Left hindlimb (tissue), 1 donor: ENCODE data around the gene RAB11FIP3.
A peak's percentile ranks its signal among the peaks of the same experiment; 100 is the strongest.
"Not testable (repeated sequence)": the region's sequence is repeated elsewhere in the genome, so short reads cannot be mapped to it uniquely, and the experiment has no call there.

Experiments
- DNase-seq: peaks from one replicate; pipeline ENCODE4 v3.0.0-alpha.2; 2018

Gene RAB11FIP3

DNA sequence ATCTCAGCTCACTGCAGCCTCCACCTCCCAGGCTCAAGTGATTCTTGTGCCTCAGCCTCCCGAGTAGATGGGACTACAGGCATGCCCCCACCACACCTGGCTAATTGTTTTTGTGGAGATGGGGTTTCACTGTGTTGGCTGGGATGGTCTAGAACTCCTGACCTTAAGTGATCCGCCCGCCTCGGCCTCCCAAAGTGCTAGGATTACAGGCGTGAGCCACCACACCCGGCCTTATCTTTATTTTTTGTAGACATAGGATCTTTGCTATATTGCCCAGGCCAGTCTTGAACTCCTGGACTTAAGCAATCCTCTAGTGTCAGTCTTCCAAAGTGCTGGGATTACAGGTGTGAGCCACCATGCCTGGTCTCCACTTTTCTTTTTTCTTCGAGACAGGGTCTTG is 44.0 kb downstream of the RAB11FIP3 start:
- not testable (repeated sequence) for DNase-seq

DNA sequence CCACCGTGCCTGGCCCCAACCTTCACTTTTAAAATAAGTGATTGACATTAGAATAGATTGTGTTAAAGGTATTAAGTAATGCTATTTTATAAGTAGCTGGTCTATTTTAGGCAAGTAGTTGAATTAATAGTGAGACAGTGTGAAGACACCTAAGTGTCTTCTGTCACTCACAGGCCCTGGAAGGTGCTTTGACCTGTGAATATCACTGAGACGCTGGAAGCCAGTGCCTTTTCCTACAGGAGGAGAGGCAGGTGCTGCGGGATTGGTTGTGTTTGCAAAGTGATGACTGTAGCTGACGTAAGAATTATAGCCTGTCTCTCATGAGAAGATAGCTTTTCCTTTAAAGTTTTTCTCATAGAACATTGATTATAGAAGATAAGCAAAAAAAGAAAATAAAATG is 45.0 kb downstream of the RAB11FIP3 start:
- DNase-seq = no peak

DNA sequence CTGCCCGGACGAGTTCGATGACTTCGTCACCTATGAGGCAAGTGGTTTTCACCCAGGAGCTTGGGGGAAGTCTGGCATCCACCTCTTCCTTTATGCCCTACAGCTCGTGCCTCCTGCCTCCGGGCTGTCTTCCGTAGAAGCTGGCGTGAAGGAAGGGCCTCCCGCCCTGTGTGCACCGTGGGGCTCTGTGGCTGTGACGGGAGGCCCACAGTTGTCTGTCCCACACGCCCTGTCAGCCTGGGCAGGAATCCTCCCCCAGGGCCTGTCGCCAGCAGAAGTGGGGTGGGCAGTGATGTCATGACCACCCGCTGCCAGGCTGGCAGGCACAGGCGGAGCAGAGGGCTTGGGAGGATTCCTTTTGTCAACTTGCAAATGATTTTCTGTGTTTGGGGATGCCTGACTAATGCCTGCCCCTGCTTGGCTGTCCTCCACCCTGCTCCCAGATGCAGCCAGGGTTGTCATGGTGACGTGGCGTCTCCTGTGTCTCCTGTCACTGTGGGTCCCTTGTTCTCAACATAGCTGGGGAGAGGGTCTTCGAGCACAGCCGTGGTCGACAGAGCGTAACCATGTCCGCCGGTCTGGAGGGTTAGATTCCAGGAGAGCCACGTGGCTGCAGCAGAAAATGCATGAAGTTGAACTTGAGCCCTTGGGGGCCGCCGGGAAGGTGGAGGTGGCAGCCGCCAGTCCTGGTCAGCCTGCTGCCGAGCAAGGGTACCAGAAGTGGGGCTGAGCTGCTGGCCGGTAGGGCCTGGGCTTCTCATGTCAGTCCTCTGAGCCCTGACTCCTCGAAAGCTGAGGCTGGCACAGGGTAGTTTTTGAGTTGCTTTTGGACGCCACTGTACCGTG is 46.1 kb downstream of the RAB11FIP3 start:
- DNase-seq = peak; percentile 64

- DNase-seq = no peak
Observed at GRCh38 chr16:472199-472504, 46.7 kb downstream of the RAB11FIP3 start.

- no peak for DNase-seq
Observed at GRCh38 chr16:473046-474043, 47.9 kb downstream of the RAB11FIP3 start.

GRCh38 chr16:474420-475122 is 49.1 kb downstream of the RAB11FIP3 start:
- no peak for DNase-seq

DNA sequence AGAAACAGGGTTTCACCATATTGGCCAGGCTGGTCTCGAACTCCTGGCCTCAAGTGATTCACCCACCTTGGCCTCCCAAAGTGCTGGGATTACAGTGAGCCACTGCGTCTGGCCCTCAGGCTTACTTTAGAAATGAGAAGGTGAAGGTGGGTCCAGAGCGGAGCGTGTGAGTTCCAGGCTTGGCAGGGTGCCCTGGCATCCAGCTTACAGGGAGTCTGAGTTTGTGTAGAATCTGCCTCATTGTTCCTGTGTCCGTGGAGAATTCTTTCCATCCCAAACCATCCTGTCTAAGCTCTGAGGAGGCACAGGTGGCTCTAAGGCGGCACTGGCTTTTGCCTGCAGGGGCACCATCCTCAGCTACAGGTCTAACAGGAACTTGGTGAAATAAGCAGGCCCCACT is 50.6 kb downstream of the RAB11FIP3 start:
- no peak for DNase-seq

GRCh38 chr16:477301-478157 is 52.1 kb downstream of the RAB11FIP3 start:
- no peak for DNase-seq

DNA sequence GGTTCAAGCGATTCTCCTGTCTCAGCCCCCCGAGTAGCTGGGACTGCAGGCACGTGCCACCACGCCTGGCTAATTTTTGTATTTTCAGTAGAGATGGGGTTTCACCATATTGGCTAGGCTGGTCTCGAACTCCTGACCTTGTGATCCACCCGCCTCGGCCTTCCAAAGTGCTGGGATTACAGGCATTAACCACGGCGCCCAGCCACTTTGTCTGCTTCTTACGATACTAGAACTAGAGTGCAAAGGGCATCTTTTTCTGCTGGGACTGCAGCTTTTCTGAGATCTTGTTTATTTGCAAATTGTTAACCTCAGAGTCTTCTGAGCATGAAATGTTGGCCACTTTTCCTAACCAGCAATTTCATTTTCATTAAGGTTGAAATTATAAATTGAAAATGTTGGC is 52.8 kb downstream of the RAB11FIP3 start:
- DNase-seq = not testable (repeated sequence)

- DNase-seq = no peak
Observed at GRCh38 chr16:482468-483185, 57.2 kb downstream of the RAB11FIP3 start.

- no peak for DNase-seq
Observed at GRCh38 chr16:483341-484075, 58.1 kb downstream of the RAB11FIP3 start.

GRCh38 chr16:489606-490005 is 64.2 kb downstream of the RAB11FIP3 start:
- no peak for DNase-seq

DNA sequence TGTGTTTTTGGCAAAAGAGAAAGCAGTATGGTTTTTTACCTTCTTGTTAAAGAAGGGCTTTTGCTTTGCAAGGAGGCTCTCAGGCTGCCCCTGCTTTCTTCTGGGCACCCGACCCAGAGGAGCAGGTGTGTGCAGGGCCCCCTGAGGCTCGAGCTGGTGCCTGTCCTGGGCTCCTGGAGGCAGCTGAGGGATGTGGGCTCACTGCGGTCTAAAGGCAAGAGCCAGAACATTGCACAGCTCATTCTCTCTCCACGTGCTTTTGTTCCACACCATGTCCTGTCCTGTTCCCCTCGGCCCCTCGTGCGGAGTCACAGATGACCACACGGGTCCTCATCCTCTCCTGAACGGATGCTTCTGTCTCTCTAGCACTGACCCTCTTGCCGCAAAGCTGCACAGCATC is 65.3 kb downstream of the RAB11FIP3 start:
- DNase-seq = no peak

- DNase-seq = no peak
Observed at GRCh38 chr16:491220-491919, 65.9 kb downstream of the RAB11FIP3 start.

DNA sequence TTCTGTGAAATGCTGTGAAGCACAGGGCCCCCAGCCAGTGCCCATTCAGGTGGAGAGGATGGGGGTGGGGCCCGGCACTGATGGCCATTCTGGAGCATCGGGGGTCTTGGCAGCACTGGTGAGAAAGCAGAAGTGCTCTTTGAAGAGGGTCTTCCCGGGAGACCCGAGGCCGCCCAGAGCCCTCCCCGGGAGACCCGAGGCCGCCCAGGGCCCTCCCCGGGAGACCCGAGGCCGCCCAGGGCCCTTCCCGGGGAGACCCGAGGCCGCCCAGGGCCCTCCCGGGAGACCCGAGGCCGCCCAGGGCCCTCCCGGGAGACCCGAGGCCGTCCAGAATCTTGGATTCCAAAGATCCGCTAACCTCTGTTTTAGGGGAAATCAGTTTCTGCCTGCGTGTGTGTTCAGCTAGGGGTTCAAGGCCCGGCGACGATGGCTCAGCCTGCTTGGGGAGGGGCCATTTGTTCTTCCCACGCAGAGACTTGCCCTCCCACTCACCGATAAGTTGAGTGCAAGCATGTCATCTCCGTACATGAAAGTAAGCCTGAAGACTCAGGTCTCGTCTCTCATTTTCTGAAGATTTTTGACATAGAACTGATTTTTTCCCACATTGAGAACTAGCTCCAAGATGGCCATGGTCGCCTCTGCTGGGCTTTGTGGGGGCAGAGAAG is 66.9 kb downstream of the RAB11FIP3 start:
- peak; percentile 57 for DNase-seq

DNA sequence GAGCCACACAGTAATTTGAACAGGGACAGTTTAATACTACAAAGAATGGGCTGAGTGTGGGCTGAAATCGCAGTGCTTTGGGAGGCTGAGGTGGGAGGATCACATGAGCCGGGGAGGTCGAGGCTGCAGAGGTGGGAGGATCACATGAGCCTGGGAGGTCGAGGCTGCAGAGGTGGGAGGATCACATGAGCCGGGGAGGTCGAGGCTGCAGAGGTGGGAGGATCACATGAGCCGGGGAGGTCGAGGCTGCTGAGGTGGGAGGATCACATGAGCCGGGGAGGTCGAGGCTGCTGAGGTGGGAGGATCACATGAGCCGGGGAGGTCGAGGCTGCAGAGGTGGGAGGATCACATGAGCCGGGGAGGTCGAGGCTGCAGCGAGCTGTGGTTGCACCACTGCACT is 69.2 kb downstream of the RAB11FIP3 start:
- not testable (repeated sequence) for DNase-seq

- no peak for DNase-seq
Observed at GRCh38 chr16:495127-495748, 69.8 kb downstream of the RAB11FIP3 start.

DNA sequence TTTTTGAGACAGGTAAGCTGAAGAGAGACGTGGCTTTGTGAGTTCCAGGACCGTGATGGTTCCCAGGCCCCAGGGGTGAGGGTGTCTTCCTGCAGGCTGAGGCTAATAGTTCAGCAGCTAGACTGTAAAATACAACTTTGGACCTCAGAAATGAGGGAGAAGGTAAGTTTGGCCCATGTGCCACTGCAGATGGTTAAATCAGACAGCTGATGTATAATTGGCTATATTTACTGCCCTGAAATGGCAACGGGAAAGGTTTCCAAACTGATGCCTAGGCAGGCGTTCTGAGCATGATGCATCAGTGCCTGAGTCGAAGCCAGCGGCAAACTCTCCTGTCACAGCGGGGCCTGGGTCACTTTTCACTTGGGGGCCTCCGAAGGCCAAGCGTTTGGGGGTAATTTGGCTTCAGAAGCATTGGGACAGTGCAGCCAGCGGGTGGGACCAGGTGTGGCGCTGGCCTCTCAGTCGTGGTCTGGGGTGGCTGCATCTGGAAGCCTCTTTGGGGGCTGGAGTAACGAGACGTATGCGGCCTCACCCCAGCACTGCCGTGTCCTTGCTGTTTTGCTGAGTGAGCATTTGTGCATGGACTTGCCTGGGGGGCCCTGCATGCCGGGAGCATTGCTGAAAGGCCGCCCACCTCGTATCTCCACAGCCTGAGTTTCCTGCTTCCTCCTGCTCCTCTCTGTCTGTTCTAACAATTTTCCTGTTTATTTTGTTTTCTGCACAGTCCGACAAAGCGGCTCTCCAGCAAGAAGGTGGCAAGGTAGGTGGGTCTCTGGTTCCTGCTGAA is 70.8 kb downstream of the RAB11FIP3 start:
- DNase-seq = no peak
